Panc1 (cell line): ENCODE results near the gene TP53BP1. TPM values are rescaled to one million over a fixed set of nuclear protein-coding genes. Genes with fewer than 3 reads are reported as not detected.

Source experiments
- ATAC-seq: fragments of 200-7000 bp; cut with Tn5 transposase; 2 replicates; pipeline ENCODE4 v1.9.1; 2020; ENCODE audit warnings: mild to moderate bottlenecking, moderate library complexity
- BruUV-seq: library from RNA; stranded (reverse); fragments of 400-500 nt; replicated peaks from 2 replicates; lab custom pipeline; 2021; lab: Mats Ljungman, UMichigan
- CTCF ChIA-PET: fragments of 300-600 bp; sonication (Branson Sonifier 250); formaldehyde crosslinking; loops from one replicate; lab custom pipeline; 2022; ENCODE audit warnings: antibody characterized with exemption; lab: Charles Lee
- POLR2A ChIA-PET: fragments of 300-600 bp; sonication (Branson Sonifier 250); formaldehyde crosslinking; loops from one replicate; lab custom pipeline; 2022; ENCODE audit warnings: antibody characterized with exemption; lab: Charles Lee
- DNase-seq: peaks from one replicate; pipeline ENCODE4 v3.0.0-alpha.2; 2010; ENCODE audit warnings: low read depth, low spot score
- H3K27ac ChIP-seq: 2 replicates; pipeline ENCODE4 v1.5.1; 2011; ENCODE audit warnings: mild to moderate bottlenecking, low read length, inconsistent platforms
- H3K27me3 ChIP-seq: fragments of 200-500 bp; sonication (Bioruptor generic); 2 replicates; pipeline ENCODE4 v1.6.0; 2014; ENCODE audit warnings: low read length, inconsistent platforms; ENCODE audit not compliant: control insufficient read depth, insufficient read depth
- H3K36me3 ChIP-seq: fragments of 200-500 bp; sonication (Bioruptor generic); 2 replicates; pipeline ENCODE4 v1.5.1; 2014; ENCODE audit warnings: inconsistent platforms, mild to moderate bottlenecking, low read length, moderate library complexity; ENCODE audit not compliant: control insufficient read depth, insufficient read depth
- H3K4me1 ChIP-seq: 2 replicates; pipeline ENCODE4 v1.5.1; 2011; ENCODE audit warnings: inconsistent platforms, mild to moderate bottlenecking, low read length, moderate library complexity; ENCODE audit not compliant: control insufficient read depth, insufficient read depth
- H3K4me3 ChIP-seq, 2 experiments: 2 replicates each; pipeline ENCODE4 v1.5.1; 2011 to 2012; ENCODE audit warnings: low read depth in 2 of 2, low read length in 2 of 2, mild to moderate bottlenecking in 2 of 2, inconsistent platforms in 1 of 2, moderate library complexity in 1 of 2
- H3K9me3 ChIP-seq: fragments of 200-500 bp; sonication (Bioruptor generic); 2 replicates; pipeline ENCODE4 v1.5.1; 2014; ENCODE audit warnings: low read depth, mild to moderate bottlenecking, inconsistent platforms, low read length, moderate library complexity; ENCODE audit not compliant: control insufficient read depth, insufficient read depth
- POLR2AphosphoS5 ChIP-seq: IDR thresholded peaks from 2 replicates; pipeline ENCODE4 v1.6.1; 2012; ENCODE audit warnings: mild to moderate bottlenecking, low read depth, low read length, moderate library complexity
- SIN3A ChIP-seq: IDR thresholded peaks from 2 replicates; pipeline ENCODE4 v1.6.1; 2012; ENCODE audit warnings: low read depth, mild to moderate bottlenecking, low read length, moderate library complexity, borderline replicate concordance; ENCODE audit not compliant: insufficient read depth
- TCF7L2 ChIP-seq: IDR thresholded peaks from 2 replicates; pipeline ENCODE4 v1.6.1; 2011; ENCODE audit warnings: mild to moderate bottlenecking, low read depth, low read length, inconsistent platforms
- in situ Hi-C: cut with HindIII; loops from 2 replicates; pipeline ENCODE4 v1.10.0; 2016; ENCODE audit warnings: low sequenced_read_pairs, low pct_unique_long_range_greater_than_20kb
- intact Hi-C: fragments of 100-400 bp; cut with micrococcal nuclease; formaldehyde crosslinking; loops from one replicate; pipeline ENCODE4 v1.10.0; 2022; ENCODE audit not compliant: unreplicated experiment
- total RNA-seq: library from RNA; stranded (reverse); gene quantifications from one replicate; pipeline ENCODE4 v1.2.1, GENCODE V29; 2021; ENCODE audit not compliant: unreplicated experiment
- TF ChIP-seq, protein P1 (sequence below), 2 experiments: IDR thresholded peaks; 2 replicates each; pipeline ENCODE4 v1.6.1; 2011 to 2012; ENCODE audit warnings: low read depth in 2 of 2, control low read depth in 1 of 2, low read length in 1 of 2, mild to moderate bottlenecking in 1 of 2, moderate library complexity in 1 of 2; ENCODE audit not compliant: insufficient read depth in 1 of 2
- TF ChIP-seq, protein P2 (sequence below): fragments of 450-650 bp; IDR thresholded peaks from 2 replicates; pipeline ENCODE4 v1.5.1; 2017; ENCODE audit warnings: mild to moderate bottlenecking

Gene TP53BP1
- total RNA-seq, 1 experiment from 2014 or later = 80.3 TPM

DNA sequence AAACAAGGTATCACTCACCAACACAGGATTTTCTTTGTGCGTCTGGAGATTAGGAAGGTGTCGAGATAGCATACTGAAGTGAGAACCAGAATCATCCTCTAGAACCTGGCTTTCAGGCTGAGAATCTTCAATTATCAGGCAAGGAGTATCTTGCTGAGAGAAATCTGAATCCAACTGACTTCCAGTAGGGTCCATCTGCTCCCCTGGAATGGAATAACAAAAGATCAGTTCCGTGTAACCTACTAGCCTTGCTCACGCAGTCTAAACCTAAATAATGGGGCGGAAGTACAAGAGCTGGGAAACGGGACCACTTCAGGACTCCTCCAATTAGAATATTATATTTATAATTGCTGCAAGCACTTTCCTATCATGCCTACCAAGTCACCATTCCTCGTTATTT is 690 bp downstream of the TP53BP1 start:
- in situ Hi-C loops (no loop called here), intact Hi-C loops (no loop called here)
- DNase-seq (no peak), ATAC-seq (no peak)
- TSS peak; percentile 68 for BruUV-seq
- Histone ChIP-seq H3K4me1 (peaks cover 20% of the 10 kb centered on the region), H3K9me3 (no peaks in the 10 kb centered on the region), H3K27me3 (no peaks in the 10 kb centered on the region), H3K27ac (peak overlapping the region; percentile 92), H3K4me3 (peak overlapping the region; percentile 70 to 94), H3K36me3 (peaks cover 14% of the 10 kb centered on the region)
- TF ChIP-seq POLR2AphosphoS5 = no peak
- TF ChIP-seq, protein P1, sequence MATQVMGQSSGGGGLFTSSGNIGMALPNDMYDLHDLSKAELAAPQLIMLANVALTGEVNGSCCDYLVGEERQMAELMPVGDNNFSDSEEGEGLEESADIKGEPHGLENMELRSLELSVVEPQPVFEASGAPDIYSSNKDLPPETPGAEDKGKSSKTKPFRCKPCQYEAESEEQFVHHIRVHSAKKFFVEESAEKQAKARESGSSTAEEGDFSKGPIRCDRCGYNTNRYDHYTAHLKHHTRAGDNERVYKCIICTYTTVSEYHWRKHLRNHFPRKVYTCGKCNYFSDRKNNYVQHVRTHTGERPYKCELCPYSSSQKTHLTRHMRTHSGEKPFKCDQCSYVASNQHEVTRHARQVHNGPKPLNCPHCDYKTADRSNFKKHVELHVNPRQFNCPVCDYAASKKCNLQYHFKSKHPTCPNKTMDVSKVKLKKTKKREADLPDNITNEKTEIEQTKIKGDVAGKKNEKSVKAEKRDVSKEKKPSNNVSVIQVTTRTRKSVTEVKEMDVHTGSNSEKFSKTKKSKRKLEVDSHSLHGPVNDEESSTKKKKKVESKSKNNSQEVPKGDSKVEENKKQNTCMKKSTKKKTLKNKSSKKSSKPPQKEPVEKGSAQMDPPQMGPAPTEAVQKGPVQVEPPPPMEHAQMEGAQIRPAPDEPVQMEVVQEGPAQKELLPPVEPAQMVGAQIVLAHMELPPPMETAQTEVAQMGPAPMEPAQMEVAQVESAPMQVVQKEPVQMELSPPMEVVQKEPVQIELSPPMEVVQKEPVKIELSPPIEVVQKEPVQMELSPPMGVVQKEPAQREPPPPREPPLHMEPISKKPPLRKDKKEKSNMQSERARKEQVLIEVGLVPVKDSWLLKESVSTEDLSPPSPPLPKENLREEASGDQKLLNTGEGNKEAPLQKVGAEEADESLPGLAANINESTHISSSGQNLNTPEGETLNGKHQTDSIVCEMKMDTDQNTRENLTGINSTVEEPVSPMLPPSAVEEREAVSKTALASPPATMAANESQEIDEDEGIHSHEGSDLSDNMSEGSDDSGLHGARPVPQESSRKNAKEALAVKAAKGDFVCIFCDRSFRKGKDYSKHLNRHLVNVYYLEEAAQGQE (IDR thresholded peaks at IDR 0.05; ENCODE audit: insufficient read depth in 1 of 2, low read depth in 2 of 2, low read length in 1 of 2) = no peak
- TF ChIP-seq, protein P2, sequence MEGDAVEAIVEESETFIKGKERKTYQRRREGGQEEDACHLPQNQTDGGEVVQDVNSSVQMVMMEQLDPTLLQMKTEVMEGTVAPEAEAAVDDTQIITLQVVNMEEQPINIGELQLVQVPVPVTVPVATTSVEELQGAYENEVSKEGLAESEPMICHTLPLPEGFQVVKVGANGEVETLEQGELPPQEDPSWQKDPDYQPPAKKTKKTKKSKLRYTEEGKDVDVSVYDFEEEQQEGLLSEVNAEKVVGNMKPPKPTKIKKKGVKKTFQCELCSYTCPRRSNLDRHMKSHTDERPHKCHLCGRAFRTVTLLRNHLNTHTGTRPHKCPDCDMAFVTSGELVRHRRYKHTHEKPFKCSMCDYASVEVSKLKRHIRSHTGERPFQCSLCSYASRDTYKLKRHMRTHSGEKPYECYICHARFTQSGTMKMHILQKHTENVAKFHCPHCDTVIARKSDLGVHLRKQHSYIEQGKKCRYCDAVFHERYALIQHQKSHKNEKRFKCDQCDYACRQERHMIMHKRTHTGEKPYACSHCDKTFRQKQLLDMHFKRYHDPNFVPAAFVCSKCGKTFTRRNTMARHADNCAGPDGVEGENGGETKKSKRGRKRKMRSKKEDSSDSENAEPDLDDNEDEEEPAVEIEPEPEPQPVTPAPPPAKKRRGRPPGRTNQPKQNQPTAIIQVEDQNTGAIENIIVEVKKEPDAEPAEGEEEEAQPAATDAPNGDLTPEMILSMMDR = no peak
- TF ChIP-seq SIN3A = no peak
- TF ChIP-seq TCF7L2 = no peak
- CTCF ChIA-PET = no interaction called here
- POLR2A ChIA-PET = interaction anchor here (3.0 kb wide), 1 partner anchor 18 kb away, joined by 18 read pairs; no protein-coding TSS in a partner anchor

DNA sequence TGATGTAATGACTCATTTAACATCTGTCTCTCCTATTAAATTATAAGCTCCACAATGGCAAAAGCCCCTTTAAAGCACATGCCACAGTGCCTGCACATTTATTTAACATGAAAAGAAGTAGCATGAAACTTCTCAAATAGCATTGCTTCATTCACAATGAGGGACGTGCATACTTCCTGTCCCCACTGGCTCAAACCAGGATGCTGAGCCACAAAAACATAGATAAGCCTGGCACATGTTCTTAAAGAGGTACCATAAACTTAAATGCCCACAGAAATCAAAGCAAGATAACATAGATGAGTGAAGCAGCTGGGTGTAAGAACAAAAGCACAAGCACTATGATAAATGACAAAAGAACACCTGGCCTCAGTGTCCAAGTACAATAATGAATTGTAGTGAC is 3.8 kb downstream of the TP53BP1 start:
- Histone ChIP-seq H3K27ac (no peak overlapping the region), H3K36me3 (peaks cover 14% of the 10 kb centered on the region), H3K9me3 (no peaks in the 10 kb centered on the region), H3K4me3 (no peak overlapping the region), H3K4me1 (peaks cover 20% of the 10 kb centered on the region), H3K27me3 (no peaks in the 10 kb centered on the region)
- TSS peak; percentile 16 for BruUV-seq
- no peak for DNase-seq
- TF ChIP-seq, protein P1 (IDR thresholded peaks at IDR 0.05; ENCODE audit: insufficient read depth in 1 of 2, low read depth in 2 of 2, low read length in 1 of 2) = no peak
- no peak for TF ChIP-seq SIN3A
- POLR2A ChIA-PET = interaction anchor here (0.6 kb wide), 2 partner anchors 57 to 1214 kb away, joined by 4 to 7 read pairs; no protein-coding TSS in a partner anchor
- CTCF ChIA-PET = no interaction called here
- intact Hi-C loops = no loop called here
- in situ Hi-C loops = no loop called here
- no peak for ATAC-seq
